ENCODE measurements around the gene SALL1.

- TF ChIP-seq CTCF (conservative IDR thresholded peaks at IDR 0.05; ENCODE audit: low read depth, low read length) (no peak), EZH2 (IDR thresholded peaks at IDR 0.05; ENCODE audit: low read length, unreplicated experiment) (no peak), EZH2phosphoT487 (IDR thresholded peaks at IDR 0.05; ENCODE audit: borderline replicate concordance, low read length) (no peak)
These were observed at the start of gene SALL1 for GRCh38 chr16:51150888-51151320.

All from PC-3 (cell line).